Measurements from ENCODE around the gene SF3B2.

- TF ChIP-seq CTCF (IDR thresholded peaks at IDR 0.05; ENCODE audit: low read depth, low read length, missing input control), result no peak
- TF ChIP-seq NR2F2 (IDR thresholded peaks at IDR 0.05), result no peak
- TF ChIP-seq TAF1 (conservative IDR thresholded peaks at IDR 0.05), result no peak
- TF ChIP-seq FOXA1 (IDR thresholded peaks at IDR 0.05), result no peak
- no peak for TF ChIP-seq SP1 (IDR thresholded peaks at IDR 0.05)
- TF ChIP-seq, protein P1, sequence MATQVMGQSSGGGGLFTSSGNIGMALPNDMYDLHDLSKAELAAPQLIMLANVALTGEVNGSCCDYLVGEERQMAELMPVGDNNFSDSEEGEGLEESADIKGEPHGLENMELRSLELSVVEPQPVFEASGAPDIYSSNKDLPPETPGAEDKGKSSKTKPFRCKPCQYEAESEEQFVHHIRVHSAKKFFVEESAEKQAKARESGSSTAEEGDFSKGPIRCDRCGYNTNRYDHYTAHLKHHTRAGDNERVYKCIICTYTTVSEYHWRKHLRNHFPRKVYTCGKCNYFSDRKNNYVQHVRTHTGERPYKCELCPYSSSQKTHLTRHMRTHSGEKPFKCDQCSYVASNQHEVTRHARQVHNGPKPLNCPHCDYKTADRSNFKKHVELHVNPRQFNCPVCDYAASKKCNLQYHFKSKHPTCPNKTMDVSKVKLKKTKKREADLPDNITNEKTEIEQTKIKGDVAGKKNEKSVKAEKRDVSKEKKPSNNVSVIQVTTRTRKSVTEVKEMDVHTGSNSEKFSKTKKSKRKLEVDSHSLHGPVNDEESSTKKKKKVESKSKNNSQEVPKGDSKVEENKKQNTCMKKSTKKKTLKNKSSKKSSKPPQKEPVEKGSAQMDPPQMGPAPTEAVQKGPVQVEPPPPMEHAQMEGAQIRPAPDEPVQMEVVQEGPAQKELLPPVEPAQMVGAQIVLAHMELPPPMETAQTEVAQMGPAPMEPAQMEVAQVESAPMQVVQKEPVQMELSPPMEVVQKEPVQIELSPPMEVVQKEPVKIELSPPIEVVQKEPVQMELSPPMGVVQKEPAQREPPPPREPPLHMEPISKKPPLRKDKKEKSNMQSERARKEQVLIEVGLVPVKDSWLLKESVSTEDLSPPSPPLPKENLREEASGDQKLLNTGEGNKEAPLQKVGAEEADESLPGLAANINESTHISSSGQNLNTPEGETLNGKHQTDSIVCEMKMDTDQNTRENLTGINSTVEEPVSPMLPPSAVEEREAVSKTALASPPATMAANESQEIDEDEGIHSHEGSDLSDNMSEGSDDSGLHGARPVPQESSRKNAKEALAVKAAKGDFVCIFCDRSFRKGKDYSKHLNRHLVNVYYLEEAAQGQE (IDR thresholded peaks at IDR 0.05), result no peak
- no peak for TF ChIP-seq RAD21 (IDR thresholded peaks at IDR 0.05)
Measured at GRCh38 chr11:66011239-66011784, 40.9 kb upstream of the SF3B2 start.

Measured in liver (tissue), 3 donors.